Activated CD4-positive, alpha-beta T cell treated with anti-CD3 and anti-CD28 coated beads, Interleukin-10, Interleukin-2, amounts not matched to agents 100 ng/mL and 50 ng/mL, durations not matched to agents 16 hours and 8 hours (primary cell): ENCODE results near the gene OR10G6.
"Not testable (repeated sequence)": the region's sequence is repeated elsewhere in the genome, so short reads cannot be mapped to it uniquely, and the experiment has no call there.

ENCODE experiments used
- DNase-seq: peaks from one replicate; pipeline ENCODE4 v3.0.0-alpha.2; 2020

Gene OR10G6, protein sequence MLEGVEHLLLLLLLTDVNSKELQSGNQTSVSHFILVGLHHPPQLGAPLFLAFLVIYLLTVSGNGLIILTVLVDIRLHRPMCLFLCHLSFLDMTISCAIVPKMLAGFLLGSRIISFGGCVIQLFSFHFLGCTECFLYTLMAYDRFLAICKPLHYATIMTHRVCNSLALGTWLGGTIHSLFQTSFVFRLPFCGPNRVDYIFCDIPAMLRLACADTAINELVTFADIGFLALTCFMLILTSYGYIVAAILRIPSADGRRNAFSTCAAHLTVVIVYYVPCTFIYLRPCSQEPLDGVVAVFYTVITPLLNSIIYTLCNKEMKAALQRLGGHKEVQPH

DNA sequence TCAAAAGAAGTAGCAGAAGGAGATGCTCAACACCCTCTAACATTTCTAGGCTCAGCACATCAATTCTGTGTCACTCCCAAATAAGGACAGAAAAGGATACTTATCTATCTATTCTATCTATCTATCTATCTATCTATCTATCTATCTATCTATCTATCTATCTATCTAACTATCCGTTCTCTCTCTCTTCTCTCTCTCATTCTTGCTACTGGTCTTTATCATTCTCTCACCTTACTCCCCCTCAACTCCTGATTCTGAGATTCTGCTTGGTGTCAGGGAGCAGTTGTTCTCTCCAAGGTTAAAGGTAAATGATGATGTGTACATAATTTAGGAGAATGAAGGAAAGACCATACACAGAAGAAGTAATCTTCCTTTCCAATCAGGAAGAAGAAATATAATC, at the start of gene OR10G6:
OR10G6 (minus strand) TSS at position 43 of the 400 bp plus-strand sequence; CDS start at position 43, 0 bp downstream.
- DNase-seq = no peak

DNA sequence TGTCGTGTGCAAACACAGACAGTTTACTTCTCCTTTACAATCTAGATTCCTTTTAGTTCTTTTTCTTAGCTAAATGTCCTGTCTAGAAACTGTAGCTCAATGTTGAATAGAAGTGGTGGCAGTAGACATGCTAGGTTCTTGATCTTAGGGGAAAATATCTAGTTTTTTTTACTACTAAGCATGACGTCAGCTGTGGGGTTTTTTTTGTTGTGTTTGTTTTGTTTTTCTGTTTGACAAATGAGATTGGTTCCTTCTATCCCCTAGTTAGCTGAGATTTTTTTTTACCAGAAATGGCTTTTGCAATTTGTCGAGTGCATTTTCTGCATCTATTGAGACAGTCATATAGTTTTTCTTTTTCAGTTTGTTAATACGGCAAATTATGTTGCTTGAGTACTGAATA, 48.5 kb upstream of the OR10G6 start:
- DNase-seq = no peak

DNA sequence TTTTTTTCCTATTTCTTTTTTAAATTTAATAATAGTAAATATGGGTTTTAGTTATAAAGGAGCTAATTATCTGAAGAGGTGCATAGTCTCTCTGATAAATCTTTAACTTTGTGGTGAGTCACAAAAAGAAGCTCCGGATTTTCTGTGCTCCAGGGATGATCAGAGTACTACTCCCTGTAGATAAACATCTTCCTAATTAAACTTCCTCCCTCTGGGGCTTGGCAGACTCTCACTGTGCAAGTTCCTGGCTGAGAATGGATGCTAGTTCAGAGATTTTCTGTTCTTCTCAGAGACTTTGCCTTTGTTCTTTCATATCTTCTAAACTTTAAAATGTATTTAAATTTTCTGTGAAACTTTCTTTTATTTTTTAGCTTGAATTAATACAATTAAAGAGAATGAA, 46.3 kb upstream of the OR10G6 start, which contains the start of gene OR10G7:
OR10G7 (minus strand) TSS at position 72 of the 400 bp plus-strand sequence. CDS start 2,324 bp downstream, outside the sequence.
- DNase-seq = no peak

DNA sequence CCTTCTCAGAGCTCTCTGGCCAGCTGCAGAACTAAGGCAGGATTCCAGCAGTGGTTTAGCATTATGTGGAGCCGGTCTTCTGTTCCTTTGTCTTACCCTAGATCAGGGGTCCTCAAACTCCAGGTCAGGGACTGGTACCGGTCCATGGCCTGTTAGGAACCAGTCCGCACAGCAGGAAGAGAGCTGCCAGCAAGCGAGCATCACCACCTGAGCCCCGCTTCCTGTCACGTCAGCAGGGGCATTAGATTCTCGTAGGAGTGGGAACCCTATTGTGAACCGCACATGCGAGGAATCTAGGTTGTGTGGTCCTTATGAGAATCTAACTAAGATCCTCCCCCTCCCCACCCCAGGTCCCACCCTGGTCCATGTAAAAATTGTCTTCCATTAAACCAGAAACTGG, 44.6 kb upstream of the OR10G6 start:
- DNase-seq = no peak

DNA sequence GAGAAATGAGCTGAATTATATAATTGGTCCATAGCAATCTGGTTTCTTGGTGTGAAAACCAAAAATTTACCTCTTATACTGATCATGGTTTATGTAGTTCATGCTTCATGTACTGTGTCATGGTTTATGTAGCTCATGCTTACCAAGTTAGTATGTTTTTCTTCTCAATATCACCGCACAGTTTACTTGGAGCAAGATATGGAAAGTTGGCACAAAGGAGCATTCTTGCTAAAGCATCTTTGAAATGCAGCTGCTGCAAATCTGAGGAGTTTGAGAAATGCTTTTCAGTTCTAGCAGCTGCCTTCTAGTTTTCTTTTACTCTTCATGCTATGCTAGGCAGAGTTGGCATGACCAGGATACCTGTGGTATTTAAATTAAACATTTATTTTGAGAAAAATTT, 41.7 kb upstream of the OR10G6 start:
- no peak for DNase-seq

DNA sequence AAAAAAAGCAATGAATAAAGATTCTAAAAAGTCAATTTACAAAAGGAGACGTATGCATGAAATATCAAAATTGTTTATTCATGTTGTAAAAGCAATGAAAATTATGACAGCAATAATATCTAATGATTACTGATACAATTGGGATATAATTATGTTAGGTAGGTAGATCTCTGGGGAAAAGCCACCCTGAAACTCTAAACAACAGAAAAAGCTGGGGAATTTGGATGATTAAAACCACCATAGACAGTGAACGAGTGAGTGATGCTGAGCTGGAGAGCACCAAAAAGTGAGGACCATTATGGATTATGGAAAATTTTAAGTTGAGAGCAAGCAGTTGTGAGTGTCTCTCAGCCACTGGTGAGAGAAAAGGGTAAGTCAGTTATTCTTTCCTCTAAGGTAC, 31.5 kb upstream of the OR10G6 start, which contains the start of gene OR10G8:
OR10G8 (plus strand) TSS at position 301 of the 400 bp plus-strand sequence. CDS start 2,825 bp downstream, outside the sequence.
- DNase-seq = no peak

DNA sequence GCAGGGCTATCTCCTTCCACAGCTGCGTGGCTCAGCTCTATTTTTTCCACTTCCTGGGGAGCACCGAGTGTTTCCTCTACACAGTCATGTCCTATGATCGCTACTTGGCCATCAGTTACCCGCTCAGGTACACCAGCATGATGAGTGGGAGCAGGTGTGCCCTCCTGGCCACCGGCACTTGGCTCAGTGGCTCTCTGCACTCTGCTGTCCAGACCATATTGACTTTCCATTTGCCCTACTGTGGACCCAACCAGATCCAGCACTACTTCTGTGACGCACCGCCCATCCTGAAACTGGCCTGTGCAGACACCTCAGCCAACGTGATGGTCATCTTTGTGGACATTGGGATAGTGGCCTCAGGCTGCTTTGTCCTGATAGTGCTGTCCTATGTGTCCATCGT, 20.9 kb upstream of the OR10G6 start:
- not testable (repeated sequence) for DNase-seq

DNA sequence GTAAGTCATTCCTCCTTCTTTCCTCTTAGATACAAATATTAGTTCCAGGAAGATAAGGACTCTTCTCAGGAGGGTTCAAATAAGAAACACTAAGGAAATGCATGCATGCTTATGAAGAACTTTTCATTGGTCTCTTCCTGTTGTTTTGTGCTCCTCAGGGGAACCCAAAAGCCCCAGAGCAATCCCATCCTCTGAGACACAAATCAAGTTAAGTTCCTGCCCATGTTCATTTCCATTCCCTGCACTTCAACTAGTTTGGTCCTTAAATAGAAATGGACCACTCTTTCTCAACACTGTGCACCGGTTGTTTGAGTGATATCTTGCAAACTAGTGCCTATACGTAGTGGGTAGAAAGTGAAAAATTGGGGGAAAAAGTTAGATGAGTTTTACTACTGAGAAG, 17.7 kb upstream of the OR10G6 start, which contains the start of gene OR10G4:
OR10G4 (plus strand) TSS at position 301 of the 400 bp plus-strand sequence. CDS start 2,578 bp downstream, outside the sequence.
- no peak for DNase-seq

DNA sequence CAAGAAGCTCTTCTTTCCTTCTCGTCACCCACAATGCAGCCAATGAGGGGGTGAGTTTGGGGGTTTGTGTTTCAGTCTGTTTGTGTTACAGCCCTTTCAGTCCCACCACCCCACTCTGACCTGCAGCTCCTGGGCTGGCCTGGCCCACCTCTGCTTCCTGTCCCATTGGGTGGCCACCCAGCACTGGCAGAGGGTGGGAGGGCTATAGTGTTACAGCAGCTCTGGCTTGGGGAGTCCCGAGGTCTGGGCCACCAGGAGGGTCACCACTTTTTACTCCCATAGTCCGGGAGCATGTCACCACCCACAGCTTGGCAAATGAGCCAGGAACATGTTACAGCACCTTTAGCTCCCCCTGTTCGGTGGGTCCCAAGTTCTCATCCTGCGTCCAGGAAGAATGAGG, 15.7 kb downstream of the OR10G6 start:
- no peak for DNase-seq

DNA sequence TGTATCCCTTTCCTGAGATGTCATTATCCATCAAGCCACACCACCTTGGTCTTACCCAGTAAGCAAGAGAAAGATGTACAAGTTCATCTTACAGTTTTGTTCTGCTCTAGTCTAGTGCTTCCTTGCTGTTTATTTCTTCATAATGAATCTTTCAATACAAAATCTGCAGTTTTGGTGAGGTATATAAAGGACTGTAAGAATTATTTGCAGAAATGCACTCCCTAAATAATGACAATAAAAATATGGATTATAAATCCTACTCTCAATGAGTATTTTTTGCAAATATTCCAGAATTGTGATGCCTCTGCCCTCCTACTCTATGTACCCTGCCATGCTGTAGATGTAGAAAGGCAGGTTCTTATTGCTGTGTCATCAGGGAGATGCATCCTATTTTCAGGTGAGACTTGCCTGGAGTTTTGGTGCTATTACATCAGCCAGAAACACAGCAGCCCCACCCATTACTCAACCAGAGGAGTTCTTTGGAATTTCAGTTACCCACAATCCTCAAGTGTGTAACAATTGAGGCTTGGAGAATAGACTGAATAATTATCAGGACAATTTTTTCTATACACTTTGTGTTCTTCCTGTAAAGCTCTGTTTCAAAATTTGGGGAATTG, 17.1 kb downstream of the OR10G6 start, which contains the start of gene OR10S1:
OR10S1 (minus strand) TSS at position 51 of the 617 bp plus-strand sequence. CDS start 117 bp downstream, outside the sequence.
- no peak for DNase-seq

DNA sequence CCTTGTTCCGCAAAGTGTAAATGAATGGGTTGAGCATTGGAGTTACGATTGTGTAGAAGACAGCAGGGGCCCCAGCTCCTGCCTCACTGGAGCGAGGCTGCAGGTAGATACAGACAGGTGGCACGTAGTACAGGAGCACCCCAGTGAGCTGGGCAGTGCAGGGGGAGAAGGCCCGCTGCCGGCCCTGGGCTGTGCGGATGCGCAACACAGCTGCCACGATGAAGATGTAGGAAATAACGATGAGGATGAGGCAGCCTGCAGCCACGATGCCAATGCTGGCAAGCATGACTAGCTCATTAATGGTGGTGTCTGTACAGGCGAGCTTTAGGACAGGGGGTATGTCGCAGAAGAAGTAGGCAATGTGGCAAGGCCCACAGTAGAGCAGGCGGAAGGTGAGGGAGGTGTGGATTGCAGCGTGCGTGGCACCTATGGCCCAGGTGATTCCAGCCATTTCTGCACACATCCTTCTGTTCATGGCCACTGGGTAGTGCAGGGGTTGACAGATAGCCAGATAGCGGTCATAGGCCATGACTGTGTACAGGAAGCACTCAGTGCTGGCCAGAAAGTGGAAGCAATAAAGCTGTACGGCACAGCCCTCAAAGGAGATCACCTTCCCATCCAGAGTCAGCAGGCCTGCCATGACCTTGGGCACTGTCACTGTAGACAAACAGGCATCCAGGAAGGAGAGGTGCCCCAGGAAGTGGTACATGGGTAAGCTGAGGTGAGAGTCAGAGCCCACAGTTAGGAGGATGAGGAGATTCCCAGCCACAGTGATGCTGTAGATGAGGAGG, 18.0 kb downstream of the OR10G6 start:
- no peak for DNase-seq

DNA sequence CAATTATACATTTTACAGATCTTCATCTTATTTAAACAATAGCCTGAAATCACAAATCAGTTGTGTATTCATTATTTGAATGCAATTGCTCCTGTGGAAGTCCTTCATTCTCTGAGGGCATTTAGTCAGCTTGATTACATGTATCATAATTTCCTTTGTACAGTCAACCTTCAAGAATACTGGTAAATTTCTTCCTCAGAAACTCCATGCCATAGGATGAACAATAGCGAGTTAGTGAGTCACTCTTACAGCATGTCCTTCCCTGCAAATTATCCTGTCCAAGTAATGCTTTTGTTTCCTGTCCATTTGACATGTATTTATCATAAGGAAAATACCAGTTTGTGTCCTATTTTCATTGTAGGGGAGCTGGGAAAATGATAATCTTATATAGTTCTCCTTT, 21.1 kb downstream of the OR10G6 start:
- DNase-seq = no peak

DNA sequence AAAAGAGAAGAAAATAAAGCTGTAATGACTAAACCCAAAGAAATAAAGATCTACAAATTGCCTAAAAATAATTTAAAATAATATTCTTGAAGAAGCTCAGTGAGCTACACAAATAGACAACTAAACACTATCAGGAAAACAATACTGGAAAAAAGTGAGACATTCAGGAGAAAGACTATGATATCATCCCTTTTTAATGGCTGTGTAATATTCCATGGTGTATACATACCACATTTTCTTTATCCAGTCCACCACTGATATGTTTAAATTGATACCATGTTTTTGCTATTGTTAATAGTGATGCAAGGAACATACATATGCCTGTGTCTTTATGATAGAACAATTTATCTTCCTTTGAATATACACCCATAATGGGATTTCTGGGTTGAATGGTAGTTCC, 38.2 kb downstream of the OR10G6 start:
- no peak for DNase-seq

DNA sequence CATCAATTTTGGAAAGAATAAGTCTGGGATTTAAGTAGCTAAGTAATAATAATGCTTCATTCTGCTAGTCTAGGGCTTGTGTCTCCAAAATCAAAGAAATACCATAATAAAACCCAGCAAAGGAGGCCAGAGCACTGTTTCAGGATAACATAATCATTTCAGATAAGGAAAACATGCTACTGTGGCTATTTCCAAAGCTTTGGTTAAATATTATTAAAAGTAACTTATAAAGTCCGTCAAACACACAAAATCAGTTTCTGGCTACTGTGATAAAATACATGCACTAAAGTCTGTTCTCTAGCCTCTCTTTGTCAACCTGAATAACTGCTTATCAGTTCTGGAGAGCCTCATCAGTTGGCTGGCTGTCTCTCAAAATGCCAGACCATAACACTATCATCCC, 49.8 kb downstream of the OR10G6 start:
- DNase-seq = no peak
